Stimulated activated CD4-positive, alpha-beta T cell treated with anti-CD3 and anti-CD28 coated beads, Interleukin-15, amount 100 ng/mL, for 1 hour (primary cell): ENCODE measurements around the gene GGT5.

Source experiments
- DNase-seq, 2 donors: peaks; one replicate each; pipeline ENCODE4 v3.0.0-alpha.2; 2020; ENCODE audit warnings: low read depth in 1 of 2, low spot score in 1 of 2

GGT5 gene

GRCh38 chr22:24170632-24171031 lies 74.2 kb downstream of the GGT5 start:
- DNase-seq, result no peak

- DNase-seq, result no peak
Observed at GRCh38 chr22:24170188-24170587, 74.7 kb downstream of the GGT5 start.
